Measurements from ENCODE around the gene FLT3LG. TPM values are rescaled to one million over a fixed set of nuclear protein-coding genes. Genes with fewer than 3 reads are reported as not detected.

FLT3LG gene
- total RNA-seq, 1 donor = 4.3 TPM

- no peaks in the 10 kb centered on the region for H3K27me3 ChIP-seq (ENCODE audit: insufficient read depth, low read length)
- H3K27ac ChIP-seq (ENCODE audit: low read depth, low read length) = no peak overlapping the region
- peaks cover 5% of the 10 kb centered on the region for H3K4me1 ChIP-seq (ENCODE audit: insufficient read depth, low read length)
- DNase-seq (ENCODE audit: insufficient read length, low spot score, missing footprints) = no peak
- H3K9me3 ChIP-seq (ENCODE audit: low read depth, low read length) = no peaks in the 10 kb centered on the region
- H3K4me2 ChIP-seq (ENCODE audit: insufficient read depth, low read length) = no peak overlapping the region
- no peak for TF ChIP-seq CTCF (IDR thresholded peaks at IDR 0.05; ENCODE audit: extremely low read depth, low read depth, low read length)
- H2AFZ ChIP-seq (ENCODE audit: low read length) = no peak overlapping the region
- peaks cover 15% of the 10 kb centered on the region for H3K79me2 ChIP-seq (ENCODE audit: insufficient read depth, low read length)
- H4K20me1 ChIP-seq (ENCODE audit: insufficient read depth, low read length) = no peaks in the 10 kb centered on the region
- no peak overlapping the region for H3K4me3 ChIP-seq (ENCODE audit: insufficient read depth, low read length)
- H3K36me3 ChIP-seq (ENCODE audit: insufficient read depth, low read length) = peaks cover 6% of the 10 kb centered on the region
These were observed 25.6 kb upstream of the FLT3LG start for GRCh38 chr19:49448432-49448786.

- peak; percentile 4 for DNase-seq (ENCODE audit: insufficient read length, low spot score, missing footprints)
- H3K9me3 ChIP-seq (ENCODE audit: low read depth, low read length) = no peaks in the 10 kb centered on the region
- peaks cover 15% of the 10 kb centered on the region for H3K4me1 ChIP-seq (ENCODE audit: insufficient read depth, low read length)
- H3K79me2 ChIP-seq (ENCODE audit: insufficient read depth, low read length) = peaks cover 27% of the 10 kb centered on the region
- no peak for TF ChIP-seq CTCF (IDR thresholded peaks at IDR 0.05; ENCODE audit: extremely low read depth, low read depth, low read length)
- peaks cover 6% of the 10 kb centered on the region for H3K36me3 ChIP-seq (ENCODE audit: insufficient read depth, low read length)
- H3K4me2 ChIP-seq (ENCODE audit: insufficient read depth, low read length) = peak overlapping the region; percentile 94
- no peaks in the 10 kb centered on the region for H3K27me3 ChIP-seq (ENCODE audit: insufficient read depth, low read length)
- peak overlapping the region; percentile 41 for H2AFZ ChIP-seq (ENCODE audit: low read length)
- peak overlapping the region; percentile 98 for H3K4me3 ChIP-seq (ENCODE audit: insufficient read depth, low read length)
- H4K20me1 ChIP-seq (ENCODE audit: insufficient read depth, low read length) = no peaks in the 10 kb centered on the region
- no peak overlapping the region for H3K27ac ChIP-seq (ENCODE audit: low read depth, low read length)
These were observed 23.6 kb upstream of the FLT3LG start for GRCh38 chr19:49450405-49450804.

GRCh38 chr19:49451430-49452181 is 22.4 kb upstream of the FLT3LG start, which contains the start of gene PIH1D1:
Gene PIH1D1, minus strand, starts transcription at chr19:49451814. Its CDS starts 240 bp downstream, at chr19:49451574.
- Histone ChIP-seq H3K4me1 (ENCODE audit: insufficient read depth, low read length) (peaks cover 15% of the 10 kb centered on the region), H3K4me3 (ENCODE audit: insufficient read depth, low read length) (peak within 1 kb of the TSS; percentile 98), H3K4me2 (ENCODE audit: insufficient read depth, low read length) (peak within 1 kb of the TSS; percentile 98), H3K79me2 (ENCODE audit: insufficient read depth, low read length) (peaks cover 27% of the 10 kb centered on the region), H3K27me3 (ENCODE audit: insufficient read depth, low read length) (no peaks in the 10 kb centered on the region), H2AFZ (ENCODE audit: low read length) (peak within 1 kb of the TSS; percentile 91), H3K36me3 (ENCODE audit: insufficient read depth, low read length) (peaks cover 6% of the 10 kb centered on the region), H3K9me3 (ENCODE audit: low read depth, low read length) (no peaks in the 10 kb centered on the region), H3K27ac (ENCODE audit: low read depth, low read length) (peak within 1 kb of the TSS; percentile 98), H4K20me1 (ENCODE audit: insufficient read depth, low read length) (no peaks in the 10 kb centered on the region)
- no peak for TF ChIP-seq CTCF (IDR thresholded peaks at IDR 0.05; ENCODE audit: extremely low read depth, low read depth, low read length)
- DNase-seq (ENCODE audit: insufficient read length, low spot score, missing footprints) = peak; percentile 98

GRCh38 chr19:49453013-49453756 is 20.8 kb upstream of the FLT3LG start, which contains the start of gene ALDH16A1:
Gene ALDH16A1, plus strand, starts transcription at chr19:49453225. Its CDS starts 107 bp downstream, at chr19:49453332.
- Histone ChIP-seq H3K4me2 (ENCODE audit: insufficient read depth, low read length) (peak within 1 kb of the TSS; percentile 98), H3K27ac (ENCODE audit: low read depth, low read length) (peak within 1 kb of the TSS; percentile 98), H3K4me1 (ENCODE audit: insufficient read depth, low read length) (peaks cover 21% of the 10 kb centered on the region), H3K9me3 (ENCODE audit: low read depth, low read length) (no peaks in the 10 kb centered on the region), H3K79me2 (ENCODE audit: insufficient read depth, low read length) (peaks cover 27% of the 10 kb centered on the region), H3K36me3 (ENCODE audit: insufficient read depth, low read length) (peaks cover 6% of the 10 kb centered on the region), H3K4me3 (ENCODE audit: insufficient read depth, low read length) (peak within 1 kb of the TSS; percentile 87), H2AFZ (ENCODE audit: low read length) (peak within 1 kb of the TSS; percentile 93), H4K20me1 (ENCODE audit: insufficient read depth, low read length) (no peaks in the 10 kb centered on the region), H3K27me3 (ENCODE audit: insufficient read depth, low read length) (no peaks in the 10 kb centered on the region)
- TF ChIP-seq CTCF (IDR thresholded peaks at IDR 0.05; ENCODE audit: extremely low read depth, low read depth, low read length) = no peak
- DNase-seq (ENCODE audit: insufficient read length, low spot score, missing footprints) = peak; percentile 99
